Stimulated activated CD4-positive, alpha-beta T cell treated with anti-CD3 and anti-CD28 coated beads, Interleukin-12 subunit alpha, Interleukin-12 subunit beta, amount 100 ng/mL, for 4 hours (primary cell): ENCODE measurements around the gene LRRK1.
A peak's percentile ranks its signal among the peaks of the same experiment; 100 is the strongest.

Experiments
- DNase-seq: peaks from one replicate; pipeline ENCODE4 v3.0.0-alpha.2; 2020

Gene LRRK1

GRCh38 chr15:101010781-101011180, 91.6 kb downstream of the LRRK1 start:
- DNase-seq: no peak

GRCh38 chr15:101012326-101013200, 93.4 kb downstream of the LRRK1 start:
- DNase-seq: no peak

GRCh38 chr15:101013201-101013550, 94.0 kb downstream of the LRRK1 start:
- no peak for DNase-seq

- no peak for DNase-seq
Observed at GRCh38 chr15:101013769-101014675, 94.9 kb downstream of the LRRK1 start.

- peak; percentile 75 for DNase-seq
Observed at GRCh38 chr15:101014921-101015841, 96.0 kb downstream of the LRRK1 start.

- no peak for DNase-seq
Observed at GRCh38 chr15:101016581-101016980, 97.4 kb downstream of the LRRK1 start.

- no peak for DNase-seq
Observed at GRCh38 chr15:101017093-101017754, 98.1 kb downstream of the LRRK1 start.

- no peak for DNase-seq
Observed at GRCh38 chr15:101018016-101018415, 98.9 kb downstream of the LRRK1 start.

GRCh38 chr15:101018450-101018849, 99.3 kb downstream of the LRRK1 start:
- DNase-seq: no peak

GRCh38 chr15:101019366-101019896, 100.3 kb downstream of the LRRK1 start:
- DNase-seq: no peak

GRCh38 chr15:101020451-101020850, 101.3 kb downstream of the LRRK1 start:
- DNase-seq: no peak

- DNase-seq: no peak
Observed at GRCh38 chr15:101020945-101021344, 101.8 kb downstream of the LRRK1 start.

- DNase-seq: no peak
Observed at GRCh38 chr15:101022306-101022705, 103.1 kb downstream of the LRRK1 start.

- no peak for DNase-seq
Observed at GRCh38 chr15:101022876-101023275, 103.7 kb downstream of the LRRK1 start.

- no peak for DNase-seq
Observed at GRCh38 chr15:101023501-101024072, 104.4 kb downstream of the LRRK1 start.

- no peak for DNase-seq
Observed at GRCh38 chr15:101024073-101024695, 105.0 kb downstream of the LRRK1 start.

GRCh38 chr15:101024706-101025500, 105.7 kb downstream of the LRRK1 start:
- DNase-seq: no peak

- DNase-seq: no peak
Observed at GRCh38 chr15:101025501-101025885, 106.3 kb downstream of the LRRK1 start.

- DNase-seq: no peak
Observed at GRCh38 chr15:101025896-101026631, 106.9 kb downstream of the LRRK1 start.
